ENCODE results near the gene ZNF225.

DNA sequence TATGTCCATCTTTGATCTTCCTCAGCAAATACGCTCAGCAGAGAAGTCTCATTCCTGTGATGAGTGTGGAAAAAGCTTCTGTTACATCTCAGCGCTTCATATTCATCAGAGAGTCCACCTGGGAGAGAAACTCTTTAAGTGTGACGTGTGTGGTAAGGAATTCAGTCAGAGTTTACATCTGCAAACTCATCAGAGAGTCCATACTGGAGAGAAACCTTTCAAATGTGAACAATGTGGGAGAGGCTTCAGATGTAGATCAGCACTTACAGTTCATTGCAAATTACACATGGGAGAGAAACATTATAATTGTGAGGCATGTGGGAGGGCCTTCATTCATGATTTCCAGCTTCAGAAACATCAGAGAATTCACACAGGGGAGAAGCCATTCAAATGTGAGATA is 46.9 kb upstream of the ZNF225 start:
- TF ChIP-seq POLR2A (IDR thresholded peaks at IDR 0.05; ENCODE audit: low read depth, low read length) (no peak), POLR2AphosphoS5 (IDR thresholded peaks at IDR 0.05; ENCODE audit: low read depth, low read length) (no peak)
